Measurements from ENCODE around the gene INTS11. TPM values are rescaled to one million over a fixed set of nuclear protein-coding genes. Genes with fewer than 3 reads are reported as not detected.

INTS11 gene
- total and polyA plus RNA-seq, 10 donors: 89.2 to 203 (median 102) TPM

- H3K4me1 ChIP-seq: peaks cover 0 to 67% (median 48%) of the 10 kb centered on the region in 6 donors
- intact Hi-C loops (cut with DNase I; ENCODE audit: low total_unique reads): no loop called here
- no peak overlapping the region for H3K27ac ChIP-seq
- H3K4me3 ChIP-seq: peak overlapping the region in 1 of 8 donors; percentile 58
- no peaks in the 10 kb centered on the region for H3K9me3 ChIP-seq
- DNase-seq: no peak
- peaks cover 4 to 73% (median 52%) of the 10 kb centered on the region in 7 donors for H3K27me3 ChIP-seq (replicated peaks in 1 of 7)
- peaks cover 0 to 26% (median 0%) of the 10 kb centered on the region in 6 donors for H3K36me3 ChIP-seq
- peak in 1 of 3 donors; percentile 16 for TF ChIP-seq POLR2AphosphoS5 (IDR thresholded peaks at IDR 0.05)
- no peak for TF ChIP-seq POLR2A (IDR thresholded peaks at IDR 0.05)
- 23 to 40% (median 26%) methylated on average over 14 to 28 of the region's 28 CpGs for WGBS, 5 donors
Observed at GRCh38 chr1:1353389-1354151, 29.1 kb upstream of the INTS11 start.

- 22 to 37% (median 28%) methylated on average over 4 to 5 of the region's 5 CpGs; no CpG with 5 or more reads in 1 of the 5 donors for WGBS, 5 donors
- H3K9me3 ChIP-seq: no peaks in the 10 kb centered on the region
- H3K27me3 ChIP-seq (replicated peaks in 1 of 7): peaks cover 4 to 66% (median 45%) of the 10 kb centered on the region in 7 donors
- no peak for TF ChIP-seq POLR2AphosphoS5 (IDR thresholded peaks at IDR 0.05)
- no peak for TF ChIP-seq POLR2A (IDR thresholded peaks at IDR 0.05)
- TF ChIP-seq, protein P1, sequence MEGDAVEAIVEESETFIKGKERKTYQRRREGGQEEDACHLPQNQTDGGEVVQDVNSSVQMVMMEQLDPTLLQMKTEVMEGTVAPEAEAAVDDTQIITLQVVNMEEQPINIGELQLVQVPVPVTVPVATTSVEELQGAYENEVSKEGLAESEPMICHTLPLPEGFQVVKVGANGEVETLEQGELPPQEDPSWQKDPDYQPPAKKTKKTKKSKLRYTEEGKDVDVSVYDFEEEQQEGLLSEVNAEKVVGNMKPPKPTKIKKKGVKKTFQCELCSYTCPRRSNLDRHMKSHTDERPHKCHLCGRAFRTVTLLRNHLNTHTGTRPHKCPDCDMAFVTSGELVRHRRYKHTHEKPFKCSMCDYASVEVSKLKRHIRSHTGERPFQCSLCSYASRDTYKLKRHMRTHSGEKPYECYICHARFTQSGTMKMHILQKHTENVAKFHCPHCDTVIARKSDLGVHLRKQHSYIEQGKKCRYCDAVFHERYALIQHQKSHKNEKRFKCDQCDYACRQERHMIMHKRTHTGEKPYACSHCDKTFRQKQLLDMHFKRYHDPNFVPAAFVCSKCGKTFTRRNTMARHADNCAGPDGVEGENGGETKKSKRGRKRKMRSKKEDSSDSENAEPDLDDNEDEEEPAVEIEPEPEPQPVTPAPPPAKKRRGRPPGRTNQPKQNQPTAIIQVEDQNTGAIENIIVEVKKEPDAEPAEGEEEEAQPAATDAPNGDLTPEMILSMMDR (IDR thresholded peaks at IDR 0.05 in 8 of 11, conservative IDR thresholded peaks at IDR 0.05 in 3 of 11): no peak
- intact Hi-C loops (cut with DNase I; ENCODE audit: low total_unique reads): no loop called here
- no peak for DNase-seq
- H3K4me1 ChIP-seq: peaks cover 5 to 67% (median 52%) of the 10 kb centered on the region in 6 donors
- peak overlapping the region in 3 of 8 donors; percentile 22 to 53 (median 40) for H3K27ac ChIP-seq
- peak overlapping the region in 1 of 8 donors; percentile 3 for H3K4me3 ChIP-seq
- H3K36me3 ChIP-seq: peaks cover 0 to 26% (median 0%) of the 10 kb centered on the region in 6 donors
Observed at GRCh38 chr1:1352786-1353388, 28.4 kb upstream of the INTS11 start.

- 71 to 80% (median 74%) methylated on average over 28 to 29 of the region's 29 CpGs for WGBS, 5 donors
- peaks cover 0 to 26% (median 0%) of the 10 kb centered on the region in 6 donors for H3K36me3 ChIP-seq
- peaks cover 12 to 74% (median 63%) of the 10 kb centered on the region in 6 donors for H3K4me1 ChIP-seq
- intact Hi-C loops (cut with DNase I; ENCODE audit: low total_unique reads): no loop called here
- peak in 2 of 3 donors; percentile 37 to 57 for TF ChIP-seq POLR2AphosphoS5 (IDR thresholded peaks at IDR 0.05)
- TF ChIP-seq, protein P1 (IDR thresholded peaks at IDR 0.05 in 8 of 11, conservative IDR thresholded peaks at IDR 0.05 in 3 of 11): no peak
- TF ChIP-seq POLR2A (IDR thresholded peaks at IDR 0.05): no peak
- H3K27me3 ChIP-seq (replicated peaks in 1 of 7): peaks cover 4 to 55% (median 36%) of the 10 kb centered on the region in 7 donors
- peak overlapping the region in 1 of 8 donors; percentile 35 for H3K4me3 ChIP-seq
- DNase-seq: no peak
- H3K27ac ChIP-seq: peak overlapping the region in 7 of 8 donors; percentile 14 to 57 (median 40)
- H3K9me3 ChIP-seq: no peaks in the 10 kb centered on the region
Observed at GRCh38 chr1:1351511-1352427, 27.3 kb upstream of the INTS11 start.
